HEK293 (cell line): ENCODE results near the gene FYB2.

ENCODE experiments used
- CTCF ChIP-seq: fragments of 450-650 bp; formaldehyde crosslinking; IDR thresholded peaks from 2 replicates; pipeline ENCODE4 v1.5.1; 2016; ENCODE audit warnings: missing biosample characterization, missing genetic modification characterization
- SP2 ChIP-seq: fragments of 450-650 bp; formaldehyde crosslinking; IDR thresholded peaks from 2 replicates; pipeline ENCODE4 v1.5.1; 2016; ENCODE audit warnings: missing biosample characterization, missing genetic modification characterization
- TRIM28 ChIP-seq: IDR thresholded peaks from 2 replicates; pipeline ENCODE4 v1.6.1; 2011; ENCODE audit warnings: low read length, control low read depth, borderline replicate concordance
- ZBTB49 ChIP-seq: fragments of 450-650 bp; formaldehyde crosslinking; IDR thresholded peaks from 2 replicates; pipeline ENCODE4 v1.5.1; 2016; ENCODE audit warnings: missing biosample characterization, missing genetic modification characterization, low read depth
- ZNF362 ChIP-seq: fragments of 450-650 bp; formaldehyde crosslinking; IDR thresholded peaks from 2 replicates; pipeline ENCODE4 v1.5.1; 2016; ENCODE audit warnings: missing biosample characterization, missing genetic modification characterization
- ZNF391 ChIP-seq: fragments of 450-650 bp; formaldehyde crosslinking; IDR thresholded peaks from 2 replicates; pipeline ENCODE4 v1.5.1; 2016; ENCODE audit warnings: low read depth, missing biosample characterization, missing genetic modification characterization, borderline replicate concordance
- ZNF398 ChIP-seq: fragments of 450-650 bp; formaldehyde crosslinking; IDR thresholded peaks from 2 replicates; pipeline ENCODE4 v1.5.1; 2017; ENCODE audit warnings: missing biosample characterization, missing genetic modification characterization
- ZNF530 ChIP-seq: fragments of 450-650 bp; formaldehyde crosslinking; IDR thresholded peaks from 2 replicates; pipeline ENCODE4 v1.5.1; 2016; ENCODE audit warnings: low read depth, missing biosample characterization, missing genetic modification characterization
- ZNF560 ChIP-seq: fragments of 450-650 bp; formaldehyde crosslinking; IDR thresholded peaks from 2 replicates; pipeline ENCODE4 v1.5.1; 2017; ENCODE audit warnings: missing biosample characterization, missing genetic modification characterization, borderline replicate concordance
- ZNF585B ChIP-seq: fragments of 450-650 bp; formaldehyde crosslinking; IDR thresholded peaks from 2 replicates; pipeline ENCODE4 v1.5.1; 2016; ENCODE audit warnings: missing biosample characterization, missing genetic modification characterization

- TF ChIP-seq SP2 (no peak), ZNF560 (tag by site-specific recombination) (no peak), CTCF (no peak), ZBTB49 (tag by site-specific recombination) (no peak), ZNF398 (no peak), ZNF362 (tag by site-specific recombination) (no peak), ZNF585B (tag by site-specific recombination) (no peak), ZNF391 (tag by site-specific recombination) (no peak), ZNF530 (tag by site-specific recombination) (no peak), TRIM28 (no peak)
Measured at GRCh38 chr1:56671542-56671941, 147.7 kb downstream of the FYB2 start.
